GM23338 (cell line): Measurements from ENCODE around the gene IL36RN. TPM values are rescaled to one million over a fixed set of nuclear protein-coding genes. Genes with fewer than 3 reads are reported as not detected.

Experiments used
- ATAC-seq: fragments of 200-7000 bp; cut with Tn5 transposase; 3 replicates; pipeline ENCODE4 v1.9.1; 2020
- DNase-seq: peaks from one replicate; pipeline ENCODE4 v3.0.0-alpha.2; 2015; ENCODE audit warnings: low spot score
- H2AFZ ChIP-seq: fragments of 200-600 bp; sonication (generic); 2 replicates; pipeline ENCODE4 v1.8.0; 2016; ENCODE audit warnings: antibody characterized with exemption, mild to moderate bottlenecking, moderate library complexity
- H3F3A ChIP-seq: fragments of 200-600 bp; sonication (generic); replicated peaks from 2 replicates; pipeline ENCODE4 v1.8.0; 2017; ENCODE audit warnings: antibody characterized with exemption, mixed run types, low read depth
- H3K27ac ChIP-seq: fragments of 200-600 bp; sonication (generic); 2 replicates; pipeline ENCODE4 v1.6.1; 2016; ENCODE audit warnings: low read depth
- H3K27me3 ChIP-seq: fragments of 200-600 bp; sonication (generic); 2 replicates; pipeline ENCODE4 v1.8.0; 2016; ENCODE audit warnings: mild to moderate bottlenecking, mixed run types, moderate library complexity; ENCODE audit not compliant: insufficient read depth
- H3K36me3 ChIP-seq: fragments of 200-600 bp; sonication (generic); 2 replicates; pipeline ENCODE4 v1.8.0; 2016; ENCODE audit warnings: mild to moderate bottlenecking; ENCODE audit not compliant: insufficient read depth
- H3K4me1 ChIP-seq: fragments of 200-600 bp; sonication (generic); 2 replicates; pipeline ENCODE4 v1.8.0; 2016; ENCODE audit warnings: mild to moderate bottlenecking, moderate library complexity; ENCODE audit not compliant: insufficient read depth
- H3K4me2 ChIP-seq: fragments of 200-600 bp; sonication (generic); 2 replicates; pipeline ENCODE4 v1.7.1; 2017; ENCODE audit warnings: mixed run types
- H3K4me3 ChIP-seq: fragments of 200-600 bp; sonication (generic); 2 replicates; pipeline ENCODE4 v1.6.1; 2016; ENCODE audit warnings: mixed run types
- H3K79me2 ChIP-seq: fragments of 200-600 bp; sonication (generic); replicated peaks from 2 replicates; pipeline ENCODE4 v1.8.0; 2017; ENCODE audit warnings: mild to moderate bottlenecking; ENCODE audit not compliant: insufficient read depth
- H3K9me2 ChIP-seq: fragments of 200-600 bp; sonication (generic); 2 replicates; pipeline ENCODE4 v1.8.0; 2017; ENCODE audit not compliant: insufficient read depth
- H4K20me1 ChIP-seq: fragments of 200-600 bp; sonication (generic); replicated peaks from 2 replicates; pipeline ENCODE4 v1.8.0; 2017; ENCODE audit warnings: mild to moderate bottlenecking; ENCODE audit not compliant: insufficient read depth
- H3K27ac Mint-ChIP-seq: 2 replicates; pipeline ENCODE4 v1.8.0; 2020; ENCODE audit warnings: inconsistent platforms, mild to moderate bottlenecking, moderate library complexity, mixed read lengths
- H3K27me3 Mint-ChIP-seq: 3 replicates; pipeline ENCODE4 v1.8.0; 2022; ENCODE audit warnings: low read depth, mild to moderate bottlenecking, moderate library complexity, mixed read lengths, inconsistent platforms; ENCODE audit not compliant: insufficient read depth, poor library complexity
- H3K36me3 Mint-ChIP-seq: 3 replicates; pipeline ENCODE4 v1.8.0; 2021; ENCODE audit warnings: low read depth, mild to moderate bottlenecking, inconsistent platforms, moderate library complexity, mixed read lengths
- H3K4me1 Mint-ChIP-seq: 3 replicates; pipeline ENCODE4 v1.8.0; 2020; ENCODE audit warnings: mild to moderate bottlenecking, inconsistent platforms, mixed read lengths
- H3K4me3 Mint-ChIP-seq: 3 replicates; pipeline ENCODE4 v1.8.0; 2021; ENCODE audit warnings: moderate library complexity, mild to moderate bottlenecking, inconsistent platforms, mixed read lengths
- H3K9me3 Mint-ChIP-seq: 3 replicates; pipeline ENCODE4 v1.8.0; 2020; ENCODE audit warnings: moderate library complexity, mild to moderate bottlenecking, inconsistent platforms, mixed read lengths
- EZH2 ChIP-seq: fragments of 200-600 bp; sonication (generic); IDR thresholded peaks from one replicate; pipeline ENCODE4 v1.8.0; 2017; ENCODE audit warnings: antibody characterized with exemption, mild to moderate bottlenecking, low read depth; ENCODE audit not compliant: unreplicated experiment
- EZH2phosphoT487 ChIP-seq: fragments of 200-600 bp; sonication (generic); IDR thresholded peaks from one replicate; pipeline ENCODE4 v1.8.1; 2018; ENCODE audit warnings: antibody characterized with exemption; ENCODE audit not compliant: unreplicated experiment
- JUNB ChIP-seq: IDR thresholded peaks from one replicate; pipeline ENCODE4 v1.6.1; 2016; ENCODE audit warnings: antibody characterized with exemption; ENCODE audit not compliant: unreplicated experiment
- NANOG ChIP-seq: IDR thresholded peaks from 2 replicates; pipeline ENCODE4 v1.6.1; 2016; ENCODE audit warnings: antibody characterized with exemption, borderline replicate concordance
- ZNF462 ChIP-seq: fragments of 250-450 bp; sonication (Bioruptor Pico); IDR thresholded peaks from 2 replicates; pipeline ENCODE4 v1.5.0; 2020; ENCODE audit warnings: mild to moderate bottlenecking, moderate library complexity
- polyA plus RNA-seq: library from polyadenylated mRNA; unstranded; fragments of >200 nt; fragmentation: Nextera tagmentation; extraction: Ambion mirVana; gene quantifications from 2 replicates; pipeline ENCODE4 v1.2.1, GENCODE V29; 2016
- total RNA-seq: library from RNA; depleted of rRNA; stranded (reverse); fragments of >200 nt; shearing (Covaris generic); gene quantifications from 2 replicates; pipeline ENCODE4 v1.2.3, GENCODE V29; 2014
- TF ChIP-seq, protein P1 (sequence below): IDR thresholded peaks from 2 replicates; pipeline ENCODE4 v1.6.1; 2016; ENCODE audit warnings: antibody characterized with exemption
- TF ChIP-seq, protein P2 (sequence below): IDR thresholded peaks from one replicate; pipeline ENCODE4 v1.6.1; 2018; ENCODE audit warnings: antibody characterized with exemption; ENCODE audit not compliant: unreplicated experiment

IL36RN gene
- total and polyA plus RNA-seq, 2 experiments from 2014 or later, result not detected

DNA sequence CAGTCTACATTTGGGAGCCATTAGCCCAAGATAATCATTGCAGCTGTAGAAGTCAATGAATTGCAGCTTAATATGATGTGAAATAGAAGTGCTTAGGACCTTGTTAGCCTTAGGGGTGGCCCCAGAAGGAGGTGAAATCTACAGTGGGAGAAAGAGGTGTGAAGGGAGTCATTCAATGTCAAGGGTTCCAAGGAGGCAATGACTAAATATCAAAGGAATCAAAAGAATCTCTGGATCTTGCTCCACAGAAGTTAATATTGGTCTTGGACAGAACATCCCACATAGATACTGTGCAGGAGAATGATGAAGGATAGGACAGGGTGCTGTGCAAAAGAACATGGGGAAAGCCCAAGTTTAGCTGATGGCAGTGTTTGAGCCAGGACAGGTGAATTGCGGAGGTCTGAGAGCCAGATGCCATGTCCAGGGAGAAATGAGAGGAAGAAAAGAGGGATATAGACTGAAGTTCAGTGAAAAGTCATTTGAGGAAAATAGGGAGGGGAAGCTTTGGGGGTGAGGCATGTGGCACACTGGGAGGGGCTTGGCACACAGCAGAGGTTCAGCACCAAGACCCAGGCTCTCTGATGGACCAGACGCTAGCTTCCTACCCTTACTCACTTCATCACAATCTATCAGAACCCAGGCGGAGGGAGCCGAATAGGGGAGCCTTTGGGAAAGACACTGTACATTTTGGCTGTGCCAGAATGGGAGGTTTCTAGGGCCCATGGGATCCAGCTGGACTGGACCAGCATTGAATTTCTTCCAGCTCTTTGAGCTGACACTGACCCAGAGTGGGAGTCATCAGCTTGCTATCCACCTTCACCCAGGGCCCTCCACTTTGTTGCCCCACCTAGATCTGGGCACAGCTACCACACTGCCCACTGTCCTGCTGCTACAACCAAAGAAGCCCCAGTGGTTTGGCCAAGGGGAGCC lies 10.9 kb downstream of the IL36RN start:
- no peaks in the 10 kb centered on the region for H4K20me1 ChIP-seq
- no peak overlapping the region for H2AFZ ChIP-seq
- H3K4me1 ChIP-seq, result no peaks in the 10 kb centered on the region
- H3K27me3 ChIP-seq, result no peaks in the 10 kb centered on the region
- Mint-ChIP-seq H3K36me3 (no peaks in the 10 kb centered on the region), H3K27ac (no peak overlapping the region), H3K27me3 (peaks cover 13% of the 10 kb centered on the region), H3K4me3 (no peak overlapping the region), H3K9me3 (no peaks in the 10 kb centered on the region; the same call in 2 of the 3 replicates), H3K4me1 (no peaks in the 10 kb centered on the region; the same call in 2 of the 3 replicates)
- H3K79me2 ChIP-seq, result no peaks in the 10 kb centered on the region
- no peaks in the 10 kb centered on the region for H3F3A ChIP-seq
- ATAC-seq, result no peak
- H3K4me2 ChIP-seq, result no peak overlapping the region
- DNase-seq, result no peak
- no peak overlapping the region for H3K4me3 ChIP-seq
- H3K9me2 ChIP-seq, result peaks cover 5% of the 10 kb centered on the region
- no peaks in the 10 kb centered on the region for H3K36me3 ChIP-seq
- no peak overlapping the region for H3K27ac ChIP-seq
- no peak for TF ChIP-seq ZNF462
- TF ChIP-seq NANOG, result no peak
- TF ChIP-seq EZH2phosphoT487, result no peak

GRCh38 chr2:113070606-113070975 lies 11.6 kb downstream of the IL36RN start:
- Mint-ChIP-seq H3K27ac (no peak overlapping the region), H3K4me3 (no peak overlapping the region), H3K36me3 (no peaks in the 10 kb centered on the region), H3K4me1 (no peaks in the 10 kb centered on the region; the same call in 2 of the 3 replicates), H3K27me3 (peaks cover 15% of the 10 kb centered on the region), H3K9me3 (no peaks in the 10 kb centered on the region; the same call in 2 of the 3 replicates)
- H3K36me3 ChIP-seq, result no peaks in the 10 kb centered on the region
- no peaks in the 10 kb centered on the region for H4K20me1 ChIP-seq
- H3K27ac ChIP-seq, result no peak overlapping the region
- no peaks in the 10 kb centered on the region for H3K4me1 ChIP-seq
- no peak overlapping the region for H3K4me3 ChIP-seq
- H2AFZ ChIP-seq, result no peak overlapping the region
- H3K4me2 ChIP-seq, result no peak overlapping the region
- peaks cover 5% of the 10 kb centered on the region for H3K9me2 ChIP-seq
- H3K27me3 ChIP-seq, result no peaks in the 10 kb centered on the region
- no peaks in the 10 kb centered on the region for H3K79me2 ChIP-seq
- ATAC-seq, result no peak
- DNase-seq, result no peak
- no peaks in the 10 kb centered on the region for H3F3A ChIP-seq
- TF ChIP-seq EZH2 (no peak), EZH2phosphoT487 (no peak), JUNB (no peak)
- TF ChIP-seq, protein P1, sequence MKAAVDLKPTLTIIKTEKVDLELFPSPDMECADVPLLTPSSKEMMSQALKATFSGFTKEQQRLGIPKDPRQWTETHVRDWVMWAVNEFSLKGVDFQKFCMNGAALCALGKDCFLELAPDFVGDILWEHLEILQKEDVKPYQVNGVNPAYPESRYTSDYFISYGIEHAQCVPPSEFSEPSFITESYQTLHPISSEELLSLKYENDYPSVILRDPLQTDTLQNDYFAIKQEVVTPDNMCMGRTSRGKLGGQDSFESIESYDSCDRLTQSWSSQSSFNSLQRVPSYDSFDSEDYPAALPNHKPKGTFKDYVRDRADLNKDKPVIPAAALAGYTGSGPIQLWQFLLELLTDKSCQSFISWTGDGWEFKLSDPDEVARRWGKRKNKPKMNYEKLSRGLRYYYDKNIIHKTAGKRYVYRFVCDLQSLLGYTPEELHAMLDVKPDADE, result no peak
- TF ChIP-seq, protein P2, sequence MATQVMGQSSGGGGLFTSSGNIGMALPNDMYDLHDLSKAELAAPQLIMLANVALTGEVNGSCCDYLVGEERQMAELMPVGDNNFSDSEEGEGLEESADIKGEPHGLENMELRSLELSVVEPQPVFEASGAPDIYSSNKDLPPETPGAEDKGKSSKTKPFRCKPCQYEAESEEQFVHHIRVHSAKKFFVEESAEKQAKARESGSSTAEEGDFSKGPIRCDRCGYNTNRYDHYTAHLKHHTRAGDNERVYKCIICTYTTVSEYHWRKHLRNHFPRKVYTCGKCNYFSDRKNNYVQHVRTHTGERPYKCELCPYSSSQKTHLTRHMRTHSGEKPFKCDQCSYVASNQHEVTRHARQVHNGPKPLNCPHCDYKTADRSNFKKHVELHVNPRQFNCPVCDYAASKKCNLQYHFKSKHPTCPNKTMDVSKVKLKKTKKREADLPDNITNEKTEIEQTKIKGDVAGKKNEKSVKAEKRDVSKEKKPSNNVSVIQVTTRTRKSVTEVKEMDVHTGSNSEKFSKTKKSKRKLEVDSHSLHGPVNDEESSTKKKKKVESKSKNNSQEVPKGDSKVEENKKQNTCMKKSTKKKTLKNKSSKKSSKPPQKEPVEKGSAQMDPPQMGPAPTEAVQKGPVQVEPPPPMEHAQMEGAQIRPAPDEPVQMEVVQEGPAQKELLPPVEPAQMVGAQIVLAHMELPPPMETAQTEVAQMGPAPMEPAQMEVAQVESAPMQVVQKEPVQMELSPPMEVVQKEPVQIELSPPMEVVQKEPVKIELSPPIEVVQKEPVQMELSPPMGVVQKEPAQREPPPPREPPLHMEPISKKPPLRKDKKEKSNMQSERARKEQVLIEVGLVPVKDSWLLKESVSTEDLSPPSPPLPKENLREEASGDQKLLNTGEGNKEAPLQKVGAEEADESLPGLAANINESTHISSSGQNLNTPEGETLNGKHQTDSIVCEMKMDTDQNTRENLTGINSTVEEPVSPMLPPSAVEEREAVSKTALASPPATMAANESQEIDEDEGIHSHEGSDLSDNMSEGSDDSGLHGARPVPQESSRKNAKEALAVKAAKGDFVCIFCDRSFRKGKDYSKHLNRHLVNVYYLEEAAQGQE, result no peak
